ENCODE data around the gene FIBP.
"Not testable (repeated sequence)": the region's sequence is repeated elsewhere in the genome, so short reads cannot be mapped to it uniquely, and the experiment has no call there.

Gene FIBP

GRCh38 chr11:65857853-65858680 lies 30.2 kb downstream of the FIBP start, which contains the start of gene CFL1:
CFL1 (minus strand) TSS chr11:65858180; CDS start chr11:65858099, 81 bp downstream.
- peak; percentile 90 to 96 for DNase-seq

DNA sequence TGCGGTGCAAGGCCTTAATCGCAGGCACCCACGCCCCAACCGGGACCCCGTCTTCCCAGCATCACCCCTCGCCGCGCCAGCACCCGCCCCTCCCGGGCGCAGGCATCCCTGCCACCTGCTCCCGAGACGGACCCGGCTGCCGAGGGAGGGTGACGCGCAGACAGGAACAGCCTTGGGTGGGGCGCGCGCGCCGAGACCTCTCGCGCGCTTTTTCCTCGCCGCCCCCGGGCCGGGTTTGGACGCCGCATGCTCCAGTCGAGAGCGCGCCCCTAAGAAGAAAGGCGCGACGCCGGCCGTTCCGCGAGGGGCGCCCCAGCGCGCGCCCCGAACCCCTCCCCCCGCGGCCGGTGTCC lies 30.8 kb downstream of the FIBP start:
- DNase-seq, result no peak

DNA sequence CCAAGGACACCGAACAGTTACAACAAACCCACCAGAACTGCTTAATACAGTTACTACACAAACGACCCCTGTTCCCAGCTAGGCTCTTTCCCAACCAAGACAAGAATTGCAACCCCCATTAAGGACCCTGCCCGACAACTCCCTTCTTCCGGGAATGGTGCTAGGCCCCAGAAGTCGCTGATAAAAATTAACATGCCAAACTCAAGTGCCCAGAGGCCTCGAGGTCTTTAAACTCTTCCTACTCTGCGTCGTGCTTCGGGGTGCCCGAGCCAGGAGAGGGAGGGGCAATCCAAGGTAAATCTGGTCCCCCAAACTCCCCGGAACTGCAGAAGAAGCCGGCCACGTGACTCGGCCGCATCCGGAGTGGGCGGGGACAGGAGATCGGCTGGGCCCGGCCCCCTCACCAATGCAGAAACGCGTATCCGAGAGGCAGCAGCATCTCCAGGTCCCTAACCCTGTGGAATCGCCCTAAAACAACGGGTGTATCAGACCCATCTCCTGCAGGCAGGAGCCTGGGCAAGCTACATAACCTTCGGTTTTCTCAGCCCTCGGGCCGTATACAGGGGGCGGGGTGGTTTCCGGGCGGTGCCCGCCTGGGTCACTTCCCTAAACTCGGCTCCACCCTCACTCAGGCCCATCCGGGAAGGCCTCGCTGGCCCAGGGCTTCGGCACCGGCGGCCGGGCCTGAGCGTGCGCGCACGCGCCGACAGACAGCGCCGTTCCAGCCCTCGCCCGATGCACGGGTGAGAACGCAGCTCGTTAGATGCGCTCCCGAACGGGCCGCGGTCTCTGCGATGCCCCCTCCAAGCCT lies 31.4 kb downstream of the FIBP start:
- no peak for DNase-seq

DNA sequence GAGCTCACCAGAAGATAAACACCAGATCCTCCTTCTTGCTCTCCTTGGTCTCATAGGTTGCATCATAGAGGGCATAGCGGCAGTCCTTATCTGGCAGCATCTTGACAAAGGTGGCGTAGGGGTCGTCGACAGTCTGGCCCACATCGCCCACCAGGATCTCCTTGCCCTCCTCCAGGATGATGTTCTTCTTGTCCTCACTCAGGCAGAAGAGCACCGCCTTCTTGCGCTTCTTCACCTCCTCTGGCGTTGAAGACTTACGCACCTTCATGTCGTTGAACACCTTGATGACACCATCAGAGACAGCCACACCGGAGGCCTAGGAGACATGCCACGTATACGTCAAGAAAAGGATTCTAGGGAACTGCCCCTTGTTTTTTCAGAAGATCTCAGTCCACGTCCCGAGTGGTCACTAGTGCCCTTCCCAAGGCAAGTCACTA lies 32.3 kb downstream of the FIBP start:
- no peak for DNase-seq

- DNase-seq, result no peak
Measured at GRCh38 chr11:65854852-65855837, 33.1 kb downstream of the FIBP start.

DNA sequence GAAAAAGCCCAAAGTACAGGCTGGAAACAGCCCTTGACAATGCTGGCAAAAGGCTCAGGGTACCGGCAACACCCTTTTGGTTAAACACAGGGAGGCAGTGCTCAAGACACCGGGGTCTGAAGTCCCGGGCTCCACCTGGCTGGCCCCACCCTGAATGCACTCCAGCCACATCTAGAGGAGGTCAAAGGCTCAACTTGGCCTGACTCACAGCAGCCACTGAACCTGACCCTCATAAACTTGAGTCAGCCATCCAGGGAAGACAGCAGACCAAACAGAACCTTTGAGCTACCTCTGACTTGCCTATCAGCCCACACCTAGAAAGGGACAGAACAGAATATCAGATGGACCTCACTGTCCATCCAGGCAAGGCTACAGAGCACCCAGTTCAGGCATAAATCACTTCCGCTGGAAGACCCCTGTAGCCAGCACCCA lies 34.1 kb downstream of the FIBP start:
- no peak for DNase-seq

DNA sequence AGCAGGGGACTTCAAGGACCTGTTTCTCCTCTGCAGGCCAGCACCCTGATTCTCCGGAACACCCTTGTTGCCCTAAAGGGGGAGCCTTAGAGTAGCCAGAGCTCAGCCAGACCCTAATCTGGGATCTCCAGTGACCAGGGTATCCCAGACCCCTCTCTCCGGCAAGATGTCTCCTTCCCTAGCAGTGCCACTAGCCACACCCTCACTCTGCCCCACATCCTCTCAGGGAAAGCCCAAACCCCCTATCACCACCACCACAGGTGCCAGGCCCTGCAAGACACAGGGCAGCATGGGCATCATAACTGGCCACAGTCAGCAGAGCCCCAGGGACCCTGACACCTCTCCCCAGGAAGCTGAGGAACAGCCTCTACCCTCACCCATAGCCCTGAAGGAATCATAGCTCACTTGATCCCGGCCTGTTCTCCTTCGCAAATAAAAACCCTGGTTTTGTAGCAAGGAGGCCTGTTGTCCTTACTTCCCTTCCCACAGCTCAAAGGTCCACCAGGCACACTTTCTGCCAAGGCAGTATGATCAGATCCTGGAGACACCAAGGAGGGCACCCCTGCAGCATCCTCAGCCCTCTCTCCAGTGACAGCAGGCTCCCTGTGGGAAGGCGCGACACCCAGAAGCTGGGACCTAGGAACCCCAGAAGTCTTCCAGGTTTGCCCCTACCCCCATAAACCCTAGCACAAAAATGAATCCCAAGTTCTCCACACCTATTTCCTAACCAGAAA lies 34.9 kb downstream of the FIBP start:
- DNase-seq, result no peak

GRCh38 chr11:65852508-65853245 lies 35.6 kb downstream of the FIBP start:
- DNase-seq, result no peak

GRCh38 chr11:65851811-65852507 lies 36.3 kb downstream of the FIBP start:
- DNase-seq, result no peak

DNA sequence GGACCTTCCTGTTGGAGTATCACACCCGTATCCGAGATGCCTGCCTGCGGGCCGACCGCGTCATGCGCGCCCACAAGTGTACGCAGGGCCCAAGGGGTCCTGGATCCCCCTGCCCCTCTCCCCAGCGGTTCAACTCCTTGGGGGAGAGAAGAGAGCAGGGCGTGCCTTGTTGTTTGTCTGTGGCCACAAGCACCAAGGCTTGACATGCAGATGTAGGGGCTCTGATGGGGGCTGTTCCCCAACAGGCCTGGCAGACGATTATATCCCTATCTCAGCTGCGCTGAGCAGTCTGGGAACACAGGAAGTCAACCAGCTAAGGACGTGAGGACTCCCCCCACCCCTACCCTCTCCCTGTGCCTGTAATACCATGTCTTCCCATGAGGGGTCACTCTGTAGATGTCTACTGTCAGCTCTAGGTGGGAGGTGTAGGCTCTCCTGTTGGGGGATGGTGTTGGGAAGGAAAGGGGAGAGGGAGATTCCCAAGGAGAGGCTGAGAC lies 37.1 kb downstream of the FIBP start:
- DNase-seq, result no peak

GRCh38 chr11:65850217-65851082 lies 37.8 kb downstream of the FIBP start:
- DNase-seq, result no peak

DNA sequence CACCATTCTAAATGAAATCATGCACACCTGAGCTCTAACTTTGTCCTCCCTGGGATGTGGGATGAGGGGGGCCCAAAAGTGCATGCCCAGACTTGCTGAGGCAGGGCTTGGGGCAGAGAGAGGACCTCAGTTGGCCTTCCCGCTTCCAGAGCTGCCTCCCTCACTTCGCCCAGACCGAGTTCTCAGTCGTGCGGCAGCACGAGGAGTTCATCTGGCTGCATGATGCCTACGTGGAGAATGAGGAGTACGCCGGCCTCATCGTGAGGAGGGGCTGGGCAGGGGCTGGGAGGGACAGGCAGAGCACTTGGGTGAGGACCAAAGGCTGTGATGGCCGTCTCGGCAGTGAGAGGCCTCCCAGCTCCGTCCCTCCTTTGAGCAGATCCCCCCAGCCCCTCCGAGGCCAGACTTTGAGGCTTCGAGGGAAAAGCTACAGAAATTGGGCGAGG lies 38.5 kb downstream of the FIBP start:
- DNase-seq, result no peak

DNA sequence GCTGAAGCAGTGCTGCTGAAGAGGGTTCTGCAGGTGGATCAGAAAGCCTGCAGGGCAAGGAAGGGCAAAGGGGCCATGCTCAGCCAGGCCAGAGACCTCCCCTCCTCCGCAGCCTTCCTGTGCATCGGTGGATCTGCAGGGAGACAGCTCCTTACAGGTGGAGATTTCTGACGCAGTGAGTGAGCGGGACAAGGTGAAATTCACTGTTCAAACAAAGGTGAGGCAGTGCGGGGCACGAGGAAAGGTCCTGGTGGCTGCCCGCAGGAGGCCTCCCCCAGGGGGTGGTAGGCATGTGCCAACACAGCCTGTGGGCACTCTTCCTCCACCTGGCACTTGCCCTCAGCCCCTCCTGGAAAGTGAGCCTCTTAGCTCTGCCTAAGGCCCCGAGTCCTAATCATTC lies 38.9 kb downstream of the FIBP start:
- no peak for DNase-seq

DNA sequence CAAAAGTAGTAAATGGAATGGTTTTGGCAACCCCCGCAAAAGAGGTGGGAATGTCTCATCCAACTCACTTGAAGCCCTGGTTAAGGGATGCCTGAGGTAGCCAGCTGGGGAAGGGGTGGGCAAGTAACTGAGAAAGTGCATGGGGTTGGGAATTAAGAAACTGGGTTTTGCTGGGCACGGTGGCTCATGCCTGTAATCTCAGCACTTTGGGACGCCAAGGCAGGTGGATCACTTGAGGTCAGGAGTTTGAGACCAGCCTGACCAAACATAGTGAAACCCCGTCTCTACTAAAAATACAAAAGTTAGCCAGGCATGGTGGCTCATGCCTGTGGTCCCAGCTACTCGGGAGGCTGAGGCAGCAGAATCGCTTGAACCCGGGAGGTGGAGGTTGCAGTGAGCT lies 39.6 kb downstream of the FIBP start:
- DNase-seq, result not testable (repeated sequence)

GRCh38 chr11:65847746-65848145 lies 40.5 kb downstream of the FIBP start:
- DNase-seq, result no peak

GRCh38 chr11:65844231-65844872 lies 43.9 kb downstream of the FIBP start:
- DNase-seq, result no peak

- DNase-seq, result no peak
Measured at GRCh38 chr11:65843811-65844210, 44.5 kb downstream of the FIBP start.

GRCh38 chr11:65842144-65842543 lies 46.1 kb downstream of the FIBP start:
- no peak for DNase-seq

DNA sequence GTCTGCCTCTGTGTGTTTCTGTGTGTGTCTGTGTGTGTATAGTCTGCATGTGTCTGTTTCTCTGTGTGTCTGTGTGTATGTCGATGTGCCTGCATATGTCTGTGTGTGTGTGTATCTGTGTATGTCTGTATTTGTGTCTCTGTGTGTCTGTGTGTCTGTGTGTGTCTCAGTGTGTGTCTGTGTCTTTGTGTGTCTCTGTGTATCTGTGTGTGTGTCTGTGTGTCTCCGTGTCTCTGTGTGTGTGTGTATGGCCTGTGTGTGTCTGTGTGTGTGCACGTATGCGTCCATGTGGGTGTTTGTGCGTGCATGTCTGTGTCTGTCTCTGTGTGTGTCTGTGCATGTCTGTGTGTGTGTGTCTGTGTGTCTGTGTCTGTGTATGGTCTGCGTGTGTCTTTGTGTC lies 54.1 kb downstream of the FIBP start:
- DNase-seq, result no peak
